HL-60 (cell line): ENCODE results near the gene SUV39H2.

Source experiments
- DNase-seq, 2 experiments: peaks; one replicate each; pipeline ENCODE4 v3.0.0-alpha.2; 2010 to 2020; ENCODE audit warnings: low read depth in 1 of 2, low spot score in 1 of 2
- H3K27ac ChIP-seq: fragments of 250-450 bp; sonication (Bioruptor Pico); replicated peaks from 2 replicates; pipeline ENCODE4 v1.5.1; 2020; ENCODE audit warnings: mild to moderate bottlenecking, moderate library complexity
- H3K27me3 ChIP-seq: fragments of 250-450 bp; sonication (Bioruptor Pico); 2 replicates; pipeline ENCODE4 v1.5.1; 2021; ENCODE audit warnings: mild to moderate bottlenecking, moderate library complexity; ENCODE audit not compliant: insufficient read depth, poor library complexity, severe bottlenecking
- H3K4me3 ChIP-seq: replicated peaks from 2 replicates; pipeline ENCODE4 v1.5.1; 2011; ENCODE audit warnings: mild to moderate bottlenecking, control low read depth, low read length; ENCODE audit not compliant: insufficient read depth
- CTCF ChIP-seq: IDR thresholded peaks from one replicate; pipeline ENCODE4 v1.5.1; 2011; ENCODE audit warnings: low read length, control low read depth, inconsistent platforms; ENCODE audit not compliant: insufficient read depth
- GABPA ChIP-seq: IDR thresholded peaks from 2 replicates; pipeline ENCODE4 v1.6.1; 2012; ENCODE audit warnings: low read depth
- POLR2AphosphoS5 ChIP-seq: IDR thresholded peaks from 2 replicates; pipeline ENCODE4 v1.6.1; 2012; ENCODE audit warnings: low read depth
- REST ChIP-seq: IDR thresholded peaks from 2 replicates; pipeline ENCODE4 v1.6.1; 2012; ENCODE audit warnings: low read depth; ENCODE audit not compliant: insufficient replicate concordance
- SPI1 ChIP-seq: IDR thresholded peaks from 2 replicates; pipeline ENCODE4 v1.6.1; 2012; ENCODE audit warnings: low read depth, mild to moderate bottlenecking, borderline replicate concordance

The SUV39H2 gene

GRCh38 chr10:14925268-14925667 lies 46.6 kb downstream of the SUV39H2 start:
- Histone ChIP-seq H3K27me3 (no peaks in the 10 kb centered on the region), H3K27ac (no peak overlapping the region), H3K4me3 (no peak overlapping the region)
- no peak for DNase-seq
- TF ChIP-seq GABPA = no peak
- TF ChIP-seq SPI1 = no peak
- no peak for TF ChIP-seq CTCF
- TF ChIP-seq REST = no peak
- TF ChIP-seq POLR2AphosphoS5 = no peak

GRCh38 chr10:14926061-14926470 lies 47.4 kb downstream of the SUV39H2 start:
- DNase-seq = no peak
- Histone ChIP-seq H3K27me3 (no peaks in the 10 kb centered on the region), H3K27ac (no peak overlapping the region), H3K4me3 (no peak overlapping the region)
- TF ChIP-seq CTCF (no peak), SPI1 (no peak), POLR2AphosphoS5 (no peak), REST (no peak), GABPA (no peak)

GRCh38 chr10:14926722-14927416 lies 48.2 kb downstream of the SUV39H2 start:
- TF ChIP-seq CTCF (no peak), GABPA (no peak), SPI1 (no peak), REST (no peak), POLR2AphosphoS5 (no peak)
- Histone ChIP-seq H3K27me3 (no peaks in the 10 kb centered on the region), H3K27ac (no peak overlapping the region), H3K4me3 (no peak overlapping the region)
- no peak for DNase-seq
